HAP-1 (cell line): Measurements from ENCODE around the gene XRCC6.
"Not testable (repeated sequence)": the region's sequence is repeated elsewhere in the genome, so short reads cannot be mapped to it uniquely, and the experiment has no call there.

Experiments
- DNase-seq, 2 experiments: peaks; one replicate each; pipeline ENCODE4 v3.0.0-alpha.2; 2016 to 2020; ENCODE audit warnings: low spot score in 2 of 2
- H3K27me3 ChIP-seq: fragments of 250-450 bp; sonication (Bioruptor Pico); 2 replicates; pipeline ENCODE4 v1.5.1; 2020; ENCODE audit warnings: low read depth, mild to moderate bottlenecking, moderate library complexity
- H3K36me3 ChIP-seq: fragments of 250-450 bp; sonication (Bioruptor Pico); replicated peaks from 2 replicates; pipeline ENCODE4 v1.5.1; 2020; ENCODE audit warnings: mild to moderate bottlenecking
- H3K4me1 ChIP-seq: fragments of 250-450 bp; sonication (Bioruptor Pico); 2 replicates; pipeline ENCODE4 v1.5.1; 2020; ENCODE audit warnings: mild to moderate bottlenecking
- H3K4me3 ChIP-seq: fragments of 250-450 bp; sonication (Bioruptor Pico); 2 replicates; pipeline ENCODE4 v1.5.1; 2020; ENCODE audit warnings: mild to moderate bottlenecking, moderate library complexity
- H3K9me3 ChIP-seq: fragments of 250-450 bp; sonication (Bioruptor Pico); 2 replicates; pipeline ENCODE4 v1.5.1; 2020; ENCODE audit warnings: mild to moderate bottlenecking, moderate library complexity
- in situ Hi-C: fragments of 300-500 bp; cut with MboI; formaldehyde crosslinking; loops from 3 replicates; pipeline ENCODE4 v1.14.3; 2020; ENCODE audit warnings: low sequenced_read_pairs, inconsistent platforms, mixed read lengths

The XRCC6 gene

GRCh38 chr22:41619979-41620588 is 1.0 kb upstream of the XRCC6 start:
- Histone ChIP-seq H3K4me1 (peaks cover 12% of the 10 kb centered on the region), H3K36me3 (peaks cover 37% of the 10 kb centered on the region), H3K9me3 (no peaks in the 10 kb centered on the region), H3K27me3 (no peaks in the 10 kb centered on the region), H3K4me3 (peak overlapping the region; percentile 99)
- in situ Hi-C loops: no loop called here
- DNase-seq: peak; percentile 14 to 65

GRCh38 chr22:41620589-41621098 is 451 bp upstream of the XRCC6 start, which contains the start of gene DESI1:
DESI1 (minus strand) TSS chr22:41621043; CDS start chr22:41620839, 204 bp downstream.
- peak; percentile 32 to 63 for DNase-seq
- in situ Hi-C loops: no loop called here
- peaks cover 12% of the 10 kb centered on the region for H3K4me1 ChIP-seq
- H3K36me3 ChIP-seq: peaks cover 42% of the 10 kb centered on the region
- no peaks in the 10 kb centered on the region for H3K27me3 ChIP-seq
- H3K4me3 ChIP-seq: peak within 1 kb of the TSS; percentile 99
- no peaks in the 10 kb centered on the region for H3K9me3 ChIP-seq

- Histone ChIP-seq H3K36me3 (peaks cover 52% of the 10 kb centered on the region), H3K9me3 (no peaks in the 10 kb centered on the region), H3K4me1 (peaks cover 12% of the 10 kb centered on the region), H3K27me3 (no peaks in the 10 kb centered on the region), H3K4me3 (peak overlapping the region; percentile 99)
- in situ Hi-C loops: no loop called here
- no peak for DNase-seq
These were observed 750 bp downstream of the XRCC6 start for GRCh38 chr22:41621911-41622179.

GRCh38 chr22:41625577-41625976 is 4.5 kb downstream of the XRCC6 start:
- Histone ChIP-seq H3K27me3 (no peaks in the 10 kb centered on the region), H3K9me3 (no peaks in the 10 kb centered on the region), H3K36me3 (peaks cover 84% of the 10 kb centered on the region), H3K4me3 (no peak overlapping the region), H3K4me1 (peaks cover 6% of the 10 kb centered on the region)
- no peak for DNase-seq
- in situ Hi-C loops: loop anchor here (25.0 kb wide), 1 partner anchor 488 kb away; no protein-coding TSS in a partner anchor

GRCh38 chr22:41631115-41631514 is 10.0 kb downstream of the XRCC6 start:
- not testable (repeated sequence) for H3K27me3 ChIP-seq, DNase-seq, H3K4me1 ChIP-seq, H3K4me3 ChIP-seq, H3K9me3 ChIP-seq
- in situ Hi-C loops: loop anchor here (25.0 kb wide), 1 partner anchor 494 kb away; no protein-coding TSS in a partner anchor
- peaks cover 83% of the 10 kb centered on the region for H3K36me3 ChIP-seq

GRCh38 chr22:41631615-41632014 is 10.5 kb downstream of the XRCC6 start:
- in situ Hi-C loops: loop anchor here (25.0 kb wide), 1 partner anchor 494 kb away; no protein-coding TSS in a partner anchor
- H3K4me3 ChIP-seq, H3K4me1 ChIP-seq, H3K9me3 ChIP-seq, DNase-seq, H3K27me3 ChIP-seq: not testable (repeated sequence)
- peaks cover 85% of the 10 kb centered on the region for H3K36me3 ChIP-seq

- H3K36me3 ChIP-seq: peaks cover 85% of the 10 kb centered on the region
- H3K4me1 ChIP-seq, H3K27me3 ChIP-seq, H3K9me3 ChIP-seq, H3K4me3 ChIP-seq, DNase-seq: not testable (repeated sequence)
- in situ Hi-C loops: loop anchor here (25.0 kb wide), 1 partner anchor 497 kb away; no protein-coding TSS in a partner anchor
These were observed 13.5 kb downstream of the XRCC6 start for GRCh38 chr22:41634610-41635009.

- Histone ChIP-seq H3K9me3 (no peaks in the 10 kb centered on the region), H3K4me3 (no peak overlapping the region), H3K27me3 (no peaks in the 10 kb centered on the region), H3K4me1 (no peaks in the 10 kb centered on the region), H3K36me3 (peaks cover 91% of the 10 kb centered on the region)
- no peak for DNase-seq
- in situ Hi-C loops: loop anchor here (25.0 kb wide), 1 partner anchor 499 kb away; no protein-coding TSS in a partner anchor
These were observed 15.4 kb downstream of the XRCC6 start for GRCh38 chr22:41636467-41636866.

- H3K4me1 ChIP-seq, H3K9me3 ChIP-seq, H3K4me3 ChIP-seq, H3K27me3 ChIP-seq, DNase-seq: not testable (repeated sequence)
- peaks cover 97% of the 10 kb centered on the region for H3K36me3 ChIP-seq
- in situ Hi-C loops: loop anchor here (25.0 kb wide), 1 partner anchor 500 kb away; no protein-coding TSS in a partner anchor
These were observed 16.5 kb downstream of the XRCC6 start for GRCh38 chr22:41637623-41638022.

GRCh38 chr22:41638124-41638523 is 17.0 kb downstream of the XRCC6 start:
- in situ Hi-C loops: loop anchor here (25.0 kb wide), 1 partner anchor 501 kb away; no protein-coding TSS in a partner anchor

GRCh38 chr22:41638748-41639147 is 17.7 kb downstream of the XRCC6 start:
- H3K36me3 ChIP-seq: peaks cover 96% of the 10 kb centered on the region
- no peak overlapping the region for H3K4me3 ChIP-seq
- in situ Hi-C loops: loop anchor here (25.0 kb wide), 1 partner anchor 501 kb away; no protein-coding TSS in a partner anchor
- DNase-seq: no peak
- no peaks in the 10 kb centered on the region for H3K27me3 ChIP-seq
- no peaks in the 10 kb centered on the region for H3K9me3 ChIP-seq
- no peaks in the 10 kb centered on the region for H3K4me1 ChIP-seq

More at GRCh38 chr22:41638124-41638523, 17.0 kb downstream of the XRCC6 start:
- Histone ChIP-seq H3K27me3 (no peaks in the 10 kb centered on the region), H3K36me3 (peaks cover 99% of the 10 kb centered on the region), H3K9me3 (no peaks in the 10 kb centered on the region), H3K4me3 (no peak overlapping the region), H3K4me1 (no peaks in the 10 kb centered on the region)
- DNase-seq: no peak

GRCh38 chr22:41641854-41642253 is 20.8 kb downstream of the XRCC6 start:
- Histone ChIP-seq H3K4me1 (no peaks in the 10 kb centered on the region), H3K27me3 (no peaks in the 10 kb centered on the region), H3K36me3 (peaks cover 92% of the 10 kb centered on the region), H3K9me3 (no peaks in the 10 kb centered on the region), H3K4me3 (no peak overlapping the region)
- no peak for DNase-seq
- in situ Hi-C loops: loop anchor here (25.0 kb wide), 1 partner anchor 505 kb away; no protein-coding TSS in a partner anchor

GRCh38 chr22:41642331-41643110 is 21.4 kb downstream of the XRCC6 start:
- DNase-seq: no peak
- in situ Hi-C loops: loop anchor here (25.0 kb wide), 1 partner anchor 505 kb away; no protein-coding TSS in a partner anchor
- Histone ChIP-seq H3K36me3 (peaks cover 92% of the 10 kb centered on the region), H3K27me3 (no peaks in the 10 kb centered on the region), H3K9me3 (no peaks in the 10 kb centered on the region), H3K4me1 (no peaks in the 10 kb centered on the region), H3K4me3 (no peak overlapping the region)

GRCh38 chr22:41647771-41648170 is 26.7 kb downstream of the XRCC6 start:
- H3K27me3 ChIP-seq: no peaks in the 10 kb centered on the region
- in situ Hi-C loops: loop anchor here (25.0 kb wide), 1 partner anchor 510 kb away; no protein-coding TSS in a partner anchor
- no peaks in the 10 kb centered on the region for H3K4me1 ChIP-seq
- H3K4me3 ChIP-seq: no peak overlapping the region
- no peaks in the 10 kb centered on the region for H3K9me3 ChIP-seq
- H3K36me3 ChIP-seq: peaks cover 84% of the 10 kb centered on the region
- DNase-seq: no peak
